Activated B cell treated with CpG ODN at 0.5 μM for 24 hours (primary cell): ENCODE measurements around the gene MORC3. TPM values are rescaled to one million over a fixed set of nuclear protein-coding genes. Genes with fewer than 3 reads are reported as not detected.

ENCODE experiments used
- ATAC-seq: fragments of 200-7000 bp; cut with Tn5 transposase; one replicate; pipeline ENCODE4 v1.10.0; 2021; ENCODE audit warnings: low read depth, mild to moderate bottlenecking, moderate library complexity
- CTCF ChIA-PET: fragments of 350-600 bp; sonication (Branson Sonifier 250); formaldehyde crosslinking; loops from one replicate; lab custom pipeline; 2021; ENCODE audit warnings: antibody characterized with exemption; lab: Charles Lee
- POLR2A ChIA-PET: fragments of 350-600 bp; sonication (Branson Sonifier 250); formaldehyde crosslinking; loops from one replicate; lab custom pipeline; 2021; ENCODE audit warnings: antibody characterized with exemption; lab: Charles Lee
- DNase-seq: peaks from one replicate; pipeline ENCODE4 v3.0.0; 2022
- H3K27ac Mint-ChIP-seq: one replicate; pipeline ENCODE4 v1.8.0; 2020; ENCODE audit warnings: mixed read lengths
- H3K27me3 Mint-ChIP-seq: one replicate; pipeline ENCODE4 v1.8.0; 2021; ENCODE audit warnings: mixed read lengths
- H3K36me3 Mint-ChIP-seq: one replicate; pipeline ENCODE4 v1.8.0; 2021; ENCODE audit warnings: low read depth, mixed read lengths
- H3K4me1 Mint-ChIP-seq: one replicate; pipeline ENCODE4 v1.8.0; 2021; ENCODE audit warnings: mixed read lengths
- H3K4me3 Mint-ChIP-seq: one replicate; pipeline ENCODE4 v1.8.0; 2020; ENCODE audit warnings: mild to moderate bottlenecking, mixed read lengths
- H3K9me3 Mint-ChIP-seq: one replicate; pipeline ENCODE4 v1.8.0; 2020; ENCODE audit warnings: mixed read lengths
- intact Hi-C: fragments of 100-400 bp; cut with micrococcal nuclease; formaldehyde crosslinking; loops from one replicate; pipeline ENCODE4 v1.15.1; 2024
- total RNA-seq: library from RNA; stranded (reverse); gene quantifications from 2 replicates; pipeline ENCODE4 v1.2.3, GENCODE V29; 2022
- TF ChIP-seq, protein P1 (sequence below): fragments of 200-600 bp; IDR thresholded peaks from one replicate; pipeline ENCODE4 v1.8.0; 2022; ENCODE audit warnings: antibody characterized with exemption, mild to moderate bottlenecking

Gene MORC3
- total RNA-seq, 1 donor from 2014 or later, result 65.6 TPM

GRCh38 chr21:36288651-36289243 is 31.2 kb upstream of the MORC3 start:
- ATAC-seq (peak; percentile 51), DNase-seq (no peak)
- Mint-ChIP-seq H3K4me3 (peak overlapping the region; percentile 62), H3K9me3 (no peaks in the 10 kb centered on the region), H3K27ac (peak overlapping the region; percentile 91), H3K36me3 (peaks cover 60% of the 10 kb centered on the region), H3K27me3 (no peaks in the 10 kb centered on the region), H3K4me1 (peaks cover 21% of the 10 kb centered on the region)
- POLR2A ChIA-PET, result interaction anchor here (0.5 to 10.6 kb wide), 14 partner anchors 9 to 176 kb away, joined by 3 to 111 read pairs (median 8); partner anchors contain the start of gene MORC3
- intact Hi-C loops, result loop anchor here (1.0 to 2.0 kb wide), 5 partner anchors 10 to 42 kb away; partner anchors contain the start of gene MORC3
- CTCF ChIA-PET, result interaction anchor here (1.0 to 2.0 kb wide), 7 partner anchors 25 to 149 kb away, joined by 3 to 7 read pairs (median 4); no protein-coding TSS in a partner anchor
- TF ChIP-seq, protein P1, sequence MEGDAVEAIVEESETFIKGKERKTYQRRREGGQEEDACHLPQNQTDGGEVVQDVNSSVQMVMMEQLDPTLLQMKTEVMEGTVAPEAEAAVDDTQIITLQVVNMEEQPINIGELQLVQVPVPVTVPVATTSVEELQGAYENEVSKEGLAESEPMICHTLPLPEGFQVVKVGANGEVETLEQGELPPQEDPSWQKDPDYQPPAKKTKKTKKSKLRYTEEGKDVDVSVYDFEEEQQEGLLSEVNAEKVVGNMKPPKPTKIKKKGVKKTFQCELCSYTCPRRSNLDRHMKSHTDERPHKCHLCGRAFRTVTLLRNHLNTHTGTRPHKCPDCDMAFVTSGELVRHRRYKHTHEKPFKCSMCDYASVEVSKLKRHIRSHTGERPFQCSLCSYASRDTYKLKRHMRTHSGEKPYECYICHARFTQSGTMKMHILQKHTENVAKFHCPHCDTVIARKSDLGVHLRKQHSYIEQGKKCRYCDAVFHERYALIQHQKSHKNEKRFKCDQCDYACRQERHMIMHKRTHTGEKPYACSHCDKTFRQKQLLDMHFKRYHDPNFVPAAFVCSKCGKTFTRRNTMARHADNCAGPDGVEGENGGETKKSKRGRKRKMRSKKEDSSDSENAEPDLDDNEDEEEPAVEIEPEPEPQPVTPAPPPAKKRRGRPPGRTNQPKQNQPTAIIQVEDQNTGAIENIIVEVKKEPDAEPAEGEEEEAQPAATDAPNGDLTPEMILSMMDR, result no peak

GRCh38 chr21:36291509-36291908 is 28.5 kb upstream of the MORC3 start:
- peak overlapping the region; percentile 36 for H3K27ac Mint-ChIP-seq
- peaks cover 60% of the 10 kb centered on the region for H3K36me3 Mint-ChIP-seq
- TF ChIP-seq, protein P1, result no peak
- H3K4me1 Mint-ChIP-seq, result peaks cover 26% of the 10 kb centered on the region
- ChIA-PET CTCF (no interaction called here), POLR2A (interaction anchor here (1.2 to 10.6 kb wide), 2 partner anchors 31 kb away, joined by 8 to 111 read pairs; partner anchors contain the start of gene MORC3)
- H3K4me3 Mint-ChIP-seq, result no peak overlapping the region
- ATAC-seq, result no peak
- intact Hi-C loops, result no loop called here
- no peaks in the 10 kb centered on the region for H3K9me3 Mint-ChIP-seq
- DNase-seq, result no peak
- no peaks in the 10 kb centered on the region for H3K27me3 Mint-ChIP-seq

DNA sequence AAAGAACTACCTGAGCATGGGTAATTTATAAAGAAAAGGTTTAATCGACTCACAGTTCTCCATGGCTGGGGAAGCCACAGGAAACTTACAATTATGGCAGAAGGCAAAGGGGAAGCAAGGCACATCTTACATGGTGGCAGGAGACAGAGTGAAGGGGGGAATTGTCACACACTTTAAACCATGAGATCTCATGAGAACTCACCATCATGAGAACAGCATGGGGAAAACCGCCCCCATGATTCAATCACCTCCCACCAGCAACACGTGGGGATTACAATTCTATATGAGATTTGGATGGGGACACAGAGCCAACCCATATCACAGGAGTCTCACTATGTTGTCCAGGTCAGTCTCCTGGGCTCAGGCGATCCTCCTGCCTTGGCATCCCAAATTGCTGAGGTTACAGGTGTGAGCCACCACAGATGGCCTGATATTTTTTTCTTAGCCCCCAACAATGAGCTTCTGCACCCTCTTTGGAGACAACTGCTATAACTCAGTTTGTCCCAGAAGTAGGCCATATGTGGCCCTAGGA is 22.5 kb upstream of the MORC3 start:
- peaks cover 55% of the 10 kb centered on the region for H3K4me1 Mint-ChIP-seq
- POLR2A ChIA-PET, result interaction anchor here (0.6 to 8.4 kb wide), 15 partner anchors 8 to 142 kb away, joined by 3 to 333 read pairs (median 8); partner anchors contain the start of gene MORC3
- no peak for ATAC-seq

GRCh38 chr21:36297938-36298572 is 21.9 kb upstream of the MORC3 start:
- no peaks in the 10 kb centered on the region for H3K9me3 Mint-ChIP-seq
- intact Hi-C loops, result loop anchor here (1.0 to 2.0 kb wide), 8 partner anchors 9 to 142 kb away; partner anchors contain the start of genes DOP1B and MORC3
- no peaks in the 10 kb centered on the region for H3K27me3 Mint-ChIP-seq
- ATAC-seq (peak; percentile 95), DNase-seq (peak; percentile 46)
- peak overlapping the region; percentile 78 for H3K4me3 Mint-ChIP-seq
- peak overlapping the region; percentile 98 for H3K27ac Mint-ChIP-seq
- TF ChIP-seq, protein P1, result no peak
- CTCF ChIA-PET, result interaction anchor here (0.6 to 2.3 kb wide), 7 partner anchors 11 to 148 kb away, joined by 3 to 21 read pairs (median 3); partner anchors contain the start of gene MORC3
- POLR2A ChIA-PET, result interaction anchor here (0.6 to 8.4 kb wide), 19 partner anchors 9 to 143 kb away, joined by 3 to 333 read pairs (median 7); partner anchors contain the start of gene MORC3
- H3K36me3 Mint-ChIP-seq, result peaks cover 17% of the 10 kb centered on the region
- peaks cover 61% of the 10 kb centered on the region for H3K4me1 Mint-ChIP-seq

More for the DNA sequence above, 22.5 kb upstream of the MORC3 start:
- no peaks in the 10 kb centered on the region for H3K9me3 Mint-ChIP-seq
- H3K27ac Mint-ChIP-seq, result peak overlapping the region; percentile 98
- CTCF ChIA-PET, result interaction anchor here (0.6 to 2.3 kb wide), 6 partner anchors 12 to 88 kb away, joined by 3 to 21 read pairs (median 4); partner anchors contain the start of gene MORC3
- TF ChIP-seq, protein P1, result no peak
- H3K36me3 Mint-ChIP-seq, result peaks cover 21% of the 10 kb centered on the region
- DNase-seq, result no peak
- no peaks in the 10 kb centered on the region for H3K27me3 Mint-ChIP-seq
- H3K4me3 Mint-ChIP-seq, result peak overlapping the region; percentile 78
- intact Hi-C loops, result no loop called here
